SJSA1 (cell line): ENCODE measurements around the gene ABCB8. TPM values are rescaled to one million over a fixed set of nuclear protein-coding genes. Genes with fewer than 3 reads are reported as not detected.

Source experiments
- DNase-seq, 2 experiments: peaks; one replicate each; pipeline ENCODE4 v3.0.0-alpha.2; 2015 to 2020; ENCODE audit warnings: low spot score in 2 of 2, low read depth in 1 of 2
- H3K27ac ChIP-seq: fragments of 250-450 bp; sonication (Bioruptor Pico); 2 replicates; pipeline ENCODE4 v1.5.1; 2020; ENCODE audit warnings: mild to moderate bottlenecking, moderate library complexity
- H3K27me3 ChIP-seq: fragments of 250-450 bp; sonication (Bioruptor Pico); replicated peaks from 2 replicates; pipeline ENCODE4 v1.5.1; 2020; ENCODE audit warnings: mild to moderate bottlenecking, moderate library complexity
- H3K36me3 ChIP-seq: fragments of 250-450 bp; sonication (Bioruptor Pico); 2 replicates; pipeline ENCODE4 v1.5.1; 2020; ENCODE audit warnings: mild to moderate bottlenecking
- H3K4me1 ChIP-seq: fragments of 250-450 bp; sonication (Bioruptor Pico); replicated peaks from 2 replicates; pipeline ENCODE4 v1.6.1; 2021; ENCODE audit warnings: mild to moderate bottlenecking
- H3K4me3 ChIP-seq: fragments of 250-450 bp; sonication (Bioruptor Pico); 2 replicates; pipeline ENCODE4 v1.5.1; 2020; ENCODE audit warnings: mild to moderate bottlenecking
- H3K9me3 ChIP-seq: fragments of 250-450 bp; sonication (Bioruptor Pico); replicated peaks from 2 replicates; pipeline ENCODE4 v1.5.1; 2020; ENCODE audit warnings: mild to moderate bottlenecking
- total RNA-seq: library from RNA; depleted of rRNA; stranded (reverse); fragments of >200 nt; shearing (Covaris generic); gene quantifications from 2 replicates; pipeline ENCODE4 v1.2.3, GENCODE V29; 2014

ABCB8 gene
- total RNA-seq, 1 experiment from 2014 or later: 24.6 TPM

DNA sequence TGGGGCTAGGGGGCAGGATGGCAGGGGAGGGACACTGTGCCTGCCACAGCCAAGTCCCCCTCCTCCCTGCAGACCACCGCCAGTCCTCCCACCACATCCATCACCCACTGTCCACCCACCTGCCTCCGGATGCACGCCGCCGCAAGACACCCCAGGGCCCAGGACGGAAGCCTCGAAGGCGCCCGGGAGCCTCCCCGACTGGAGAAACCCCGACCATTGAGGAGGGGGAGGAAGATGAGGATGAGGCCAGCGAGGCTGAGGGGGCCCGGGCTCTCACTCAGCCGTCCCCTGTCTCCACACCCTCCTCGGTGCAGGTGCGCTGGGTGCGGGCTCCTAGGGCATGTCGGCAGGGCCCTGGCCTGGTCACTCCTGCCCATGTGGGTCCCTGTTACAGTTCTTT, 36.2 kb downstream of the ABCB8 start:
- Histone ChIP-seq H3K36me3 (peaks cover 64% of the 10 kb centered on the region), H3K4me1 (peaks cover 25% of the 10 kb centered on the region), H3K4me3 (no peak overlapping the region), H3K27me3 (no peaks in the 10 kb centered on the region), H3K9me3 (no peaks in the 10 kb centered on the region), H3K27ac (no peak overlapping the region)
- no peak for DNase-seq

DNA sequence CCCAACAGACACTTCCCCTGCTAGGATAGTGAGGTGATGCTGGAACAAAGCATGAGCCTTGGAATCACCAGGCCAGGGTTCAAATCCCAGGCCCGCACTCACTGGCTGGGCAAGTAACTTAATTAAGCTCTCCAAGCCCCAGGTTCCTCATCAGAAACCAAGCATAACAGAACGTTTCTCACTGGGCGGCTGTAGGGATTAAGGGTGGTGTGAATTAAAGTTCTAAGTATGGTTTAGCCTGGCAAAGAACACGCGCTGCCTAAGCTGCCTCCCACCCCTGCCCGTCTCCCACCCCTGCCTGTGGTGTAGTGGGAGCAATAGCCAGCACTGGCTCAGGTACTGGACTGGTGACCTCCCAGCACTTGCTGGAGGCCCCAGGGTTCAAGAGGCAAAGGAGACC, 36.7 kb downstream of the ABCB8 start:
- Histone ChIP-seq H3K27ac (no peak overlapping the region), H3K9me3 (no peaks in the 10 kb centered on the region), H3K36me3 (peaks cover 69% of the 10 kb centered on the region), H3K4me3 (no peak overlapping the region), H3K4me1 (peaks cover 25% of the 10 kb centered on the region), H3K27me3 (no peaks in the 10 kb centered on the region)
- DNase-seq: no peak

- no peak overlapping the region for H3K27ac ChIP-seq
- no peaks in the 10 kb centered on the region for H3K27me3 ChIP-seq
- H3K4me3 ChIP-seq: no peak overlapping the region
- peaks cover 74% of the 10 kb centered on the region for H3K36me3 ChIP-seq
- DNase-seq: no peak
- H3K9me3 ChIP-seq: no peaks in the 10 kb centered on the region
- H3K4me1 ChIP-seq: peaks cover 22% of the 10 kb centered on the region
These were observed 37.3 kb downstream of the ABCB8 start for GRCh38 chr7:151065516-151065915.

- Histone ChIP-seq H3K4me1 (peaks cover 14% of the 10 kb centered on the region), H3K27me3 (no peaks in the 10 kb centered on the region), H3K4me3 (no peak overlapping the region), H3K36me3 (peaks cover 83% of the 10 kb centered on the region), H3K9me3 (no peaks in the 10 kb centered on the region), H3K27ac (no peak overlapping the region)
- DNase-seq: no peak
These were observed 38.2 kb downstream of the ABCB8 start for GRCh38 chr7:151066273-151066974.

DNA sequence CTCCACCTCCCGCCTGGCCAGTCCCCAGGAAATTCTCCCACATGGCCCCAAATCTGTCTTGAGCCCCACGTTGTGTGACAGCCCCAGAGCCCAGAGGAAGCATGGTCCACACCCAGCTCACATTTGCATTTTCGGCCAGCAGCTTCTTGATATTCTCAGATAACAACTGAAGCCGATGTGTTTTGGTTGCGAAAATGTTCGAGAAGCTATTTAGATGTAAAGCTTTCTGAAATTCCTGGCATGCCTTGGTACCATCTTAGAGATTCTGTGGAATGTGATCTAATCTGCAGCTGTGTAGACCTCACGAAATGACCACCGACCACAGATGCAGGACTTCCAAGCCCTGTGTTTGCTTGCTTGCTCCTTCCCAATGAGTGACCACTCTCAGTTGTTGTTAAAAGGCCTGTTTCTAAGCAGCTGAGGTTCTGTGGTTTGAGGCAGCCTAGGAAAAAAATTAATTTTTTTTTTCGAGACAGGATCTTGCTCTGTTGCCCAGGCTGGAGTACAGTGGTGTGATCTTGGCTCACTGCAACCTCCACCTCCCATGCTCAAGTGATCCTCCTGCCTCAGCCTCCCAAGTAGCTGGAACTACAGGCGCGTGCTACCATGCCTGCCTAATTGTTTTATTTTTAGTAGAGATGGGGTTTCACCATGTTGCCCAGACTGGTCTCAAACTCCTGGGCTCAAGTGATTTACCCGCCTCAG, 40.0 kb downstream of the ABCB8 start:
- H3K36me3 ChIP-seq: peaks cover 89% of the 10 kb centered on the region
- H3K27me3 ChIP-seq: no peaks in the 10 kb centered on the region
- H3K4me1 ChIP-seq: peaks cover 14% of the 10 kb centered on the region
- H3K27ac ChIP-seq: no peak overlapping the region
- no peak overlapping the region for H3K4me3 ChIP-seq
- DNase-seq: no peak
- no peaks in the 10 kb centered on the region for H3K9me3 ChIP-seq

GRCh38 chr7:151069841-151070573, 41.8 kb downstream of the ABCB8 start:
- H3K27ac ChIP-seq: no peak overlapping the region
- H3K27me3 ChIP-seq: no peaks in the 10 kb centered on the region
- H3K9me3 ChIP-seq: no peaks in the 10 kb centered on the region
- peaks cover 89% of the 10 kb centered on the region for H3K36me3 ChIP-seq
- no peak for DNase-seq
- peaks cover 14% of the 10 kb centered on the region for H3K4me1 ChIP-seq
- H3K4me3 ChIP-seq: no peak overlapping the region

GRCh38 chr7:151070574-151070960, 42.3 kb downstream of the ABCB8 start:
- H3K36me3 ChIP-seq: peaks cover 91% of the 10 kb centered on the region
- H3K4me1 ChIP-seq: peaks cover 11% of the 10 kb centered on the region
- H3K27me3 ChIP-seq: no peaks in the 10 kb centered on the region
- DNase-seq: no peak
- H3K4me3 ChIP-seq: no peak overlapping the region
- no peaks in the 10 kb centered on the region for H3K9me3 ChIP-seq
- no peak overlapping the region for H3K27ac ChIP-seq

GRCh38 chr7:151071032-151071866, 43.0 kb downstream of the ABCB8 start:
- Histone ChIP-seq H3K36me3 (peaks cover 91% of the 10 kb centered on the region), H3K4me1 (peaks cover 5% of the 10 kb centered on the region; the same call in 1 of the 2 replicates), H3K27me3 (no peaks in the 10 kb centered on the region), H3K27ac (no peak overlapping the region), H3K9me3 (no peaks in the 10 kb centered on the region), H3K4me3 (no peak overlapping the region)
- no peak for DNase-seq

- H3K4me1 ChIP-seq: peaks cover under 1% of the 10 kb centered on the region; the same call in 1 of the 2 replicates
- no peaks in the 10 kb centered on the region for H3K27me3 ChIP-seq
- peaks cover 94% of the 10 kb centered on the region for H3K36me3 ChIP-seq
- no peak overlapping the region for H3K27ac ChIP-seq
- no peaks in the 10 kb centered on the region for H3K9me3 ChIP-seq
- H3K4me3 ChIP-seq: no peak overlapping the region
- no peak for DNase-seq
These were observed 45.7 kb downstream of the ABCB8 start for GRCh38 chr7:151073990-151074389.

- no peak overlapping the region for H3K4me3 ChIP-seq
- DNase-seq: no peak
- H3K4me1 ChIP-seq: peaks cover 10% of the 10 kb centered on the region
- peaks cover 92% of the 10 kb centered on the region for H3K36me3 ChIP-seq
- no peaks in the 10 kb centered on the region for H3K9me3 ChIP-seq
- H3K27ac ChIP-seq: no peak overlapping the region
- no peaks in the 10 kb centered on the region for H3K27me3 ChIP-seq
These were observed 46.8 kb downstream of the ABCB8 start for GRCh38 chr7:151074817-151075661.

- no peaks in the 10 kb centered on the region for H3K9me3 ChIP-seq
- no peaks in the 10 kb centered on the region for H3K27me3 ChIP-seq
- DNase-seq: no peak
- no peak overlapping the region for H3K27ac ChIP-seq
- no peak overlapping the region for H3K4me3 ChIP-seq
- peaks cover 91% of the 10 kb centered on the region for H3K36me3 ChIP-seq
- peaks cover 10% of the 10 kb centered on the region for H3K4me1 ChIP-seq
These were observed 47.4 kb downstream of the ABCB8 start for GRCh38 chr7:151075662-151075971.

- no peaks in the 10 kb centered on the region for H3K9me3 ChIP-seq
- DNase-seq: no peak
- peaks cover 90% of the 10 kb centered on the region for H3K36me3 ChIP-seq
- H3K27ac ChIP-seq: no peak overlapping the region
- no peak overlapping the region for H3K4me3 ChIP-seq
- H3K4me1 ChIP-seq: peaks cover 13% of the 10 kb centered on the region
- H3K27me3 ChIP-seq: no peaks in the 10 kb centered on the region
These were observed 47.8 kb downstream of the ABCB8 start for GRCh38 chr7:151075978-151076426.
